ENCODE results near the gene TRIB2. TPM values are rescaled to one million over a fixed set of nuclear protein-coding genes. Genes with fewer than 3 reads are reported as not detected.
A peak's percentile ranks its signal among the peaks of the same experiment; 100 is the strongest.

TRIB2 gene
- total and polyA plus RNA-seq, 10 donors, result 45.5 to 216 (median 120) TPM

DNA sequence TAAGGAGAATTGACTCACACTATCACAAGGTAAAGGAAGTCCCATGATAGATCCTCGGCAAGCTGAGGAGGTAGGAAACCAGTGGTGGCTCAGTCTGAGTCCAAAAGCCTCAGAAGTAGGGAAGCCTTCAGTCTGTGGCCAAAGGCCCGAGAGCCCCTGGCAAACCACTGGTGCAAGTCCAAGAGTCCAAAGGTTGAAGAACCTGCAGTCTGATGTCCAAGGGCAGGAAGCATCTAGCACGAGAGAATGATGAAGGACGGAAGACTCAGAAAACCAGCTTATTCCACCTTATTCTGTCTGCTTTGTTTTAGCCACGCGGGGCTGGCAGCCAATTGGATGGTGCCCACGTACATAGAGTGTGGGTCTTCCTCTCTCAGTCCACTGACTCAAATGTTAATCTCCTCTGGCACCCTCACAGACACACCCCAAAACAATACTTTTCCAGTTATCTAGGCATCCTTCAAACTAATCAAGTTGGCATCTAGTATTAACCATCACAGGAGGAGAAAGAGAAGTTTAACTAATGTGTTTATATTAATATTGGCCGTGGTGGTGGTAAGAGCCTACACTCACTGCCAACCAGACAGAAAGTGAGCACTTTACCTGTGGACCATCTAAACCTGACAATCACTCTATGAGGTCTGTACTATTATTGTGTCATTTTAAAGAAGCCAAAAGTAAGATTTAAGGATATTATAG, 8.1 kb upstream of the TRIB2 start:
- Histone ChIP-seq H3K27me3 (replicated peaks in 1 of 7) (no peaks in the 10 kb centered on the region), H3K4me1 (peaks cover 5 to 33% (median 23%) of the 10 kb centered on the region in 6 donors), H3K9me3 (peaks cover 0 to 6% (median 0%) of the 10 kb centered on the region in 8 donors), H3K4me3 (no peak overlapping the region), H3K36me3 (no peaks in the 10 kb centered on the region), H3K27ac (peak overlapping the region in 5 of 8 donors; percentile 19 to 77 (median 40))
- TF ChIP-seq, protein P1, sequence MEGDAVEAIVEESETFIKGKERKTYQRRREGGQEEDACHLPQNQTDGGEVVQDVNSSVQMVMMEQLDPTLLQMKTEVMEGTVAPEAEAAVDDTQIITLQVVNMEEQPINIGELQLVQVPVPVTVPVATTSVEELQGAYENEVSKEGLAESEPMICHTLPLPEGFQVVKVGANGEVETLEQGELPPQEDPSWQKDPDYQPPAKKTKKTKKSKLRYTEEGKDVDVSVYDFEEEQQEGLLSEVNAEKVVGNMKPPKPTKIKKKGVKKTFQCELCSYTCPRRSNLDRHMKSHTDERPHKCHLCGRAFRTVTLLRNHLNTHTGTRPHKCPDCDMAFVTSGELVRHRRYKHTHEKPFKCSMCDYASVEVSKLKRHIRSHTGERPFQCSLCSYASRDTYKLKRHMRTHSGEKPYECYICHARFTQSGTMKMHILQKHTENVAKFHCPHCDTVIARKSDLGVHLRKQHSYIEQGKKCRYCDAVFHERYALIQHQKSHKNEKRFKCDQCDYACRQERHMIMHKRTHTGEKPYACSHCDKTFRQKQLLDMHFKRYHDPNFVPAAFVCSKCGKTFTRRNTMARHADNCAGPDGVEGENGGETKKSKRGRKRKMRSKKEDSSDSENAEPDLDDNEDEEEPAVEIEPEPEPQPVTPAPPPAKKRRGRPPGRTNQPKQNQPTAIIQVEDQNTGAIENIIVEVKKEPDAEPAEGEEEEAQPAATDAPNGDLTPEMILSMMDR (IDR thresholded peaks at IDR 0.05 in 8 of 11, conservative IDR thresholded peaks at IDR 0.05 in 3 of 11), result no peak
- TF ChIP-seq POLR2AphosphoS5 (IDR thresholded peaks at IDR 0.05) (no peak), POLR2A (IDR thresholded peaks at IDR 0.05) (no peak)
- intact Hi-C loops (cut with DNase I; ENCODE audit: low total_unique reads), result no loop called here
- DNase-seq, result no peak
- WGBS, 5 donors, result 91 to 93% (median 93%) methylated on average over 8 of the region's 8 CpGs

DNA sequence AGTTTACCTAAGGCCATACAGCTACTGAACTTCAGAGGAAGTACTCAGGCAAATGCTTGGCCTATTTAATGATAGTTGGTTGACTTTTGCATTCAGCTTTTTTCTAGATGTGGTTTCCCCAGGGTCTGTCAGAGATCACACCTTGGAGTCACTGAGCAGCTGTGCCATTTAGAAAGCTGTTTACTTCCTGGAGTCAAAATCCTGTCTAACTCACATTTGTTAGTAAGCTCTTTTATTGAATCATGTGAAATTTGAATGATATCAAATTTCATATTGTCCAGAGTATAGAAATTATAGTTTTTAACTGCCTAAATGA, 7.6 kb upstream of the TRIB2 start:
- TF ChIP-seq, protein P1 (IDR thresholded peaks at IDR 0.05 in 8 of 11, conservative IDR thresholded peaks at IDR 0.05 in 3 of 11), result no peak
- TF ChIP-seq POLR2AphosphoS5 (IDR thresholded peaks at IDR 0.05) (no peak), POLR2A (IDR thresholded peaks at IDR 0.05) (no peak)
- Histone ChIP-seq H3K27me3 (replicated peaks in 1 of 7) (no peaks in the 10 kb centered on the region), H3K36me3 (no peaks in the 10 kb centered on the region), H3K27ac (peak overlapping the region in 4 of 8 donors; percentile 19 to 77 (median 50)), H3K4me3 (no peak overlapping the region), H3K9me3 (peaks cover 0 to 6% (median 0%) of the 10 kb centered on the region in 8 donors), H3K4me1 (peaks cover 5 to 33% (median 23%) of the 10 kb centered on the region in 6 donors)
- DNase-seq, result no peak
- intact Hi-C loops (cut with DNase I; ENCODE audit: low total_unique reads), result no loop called here

DNA sequence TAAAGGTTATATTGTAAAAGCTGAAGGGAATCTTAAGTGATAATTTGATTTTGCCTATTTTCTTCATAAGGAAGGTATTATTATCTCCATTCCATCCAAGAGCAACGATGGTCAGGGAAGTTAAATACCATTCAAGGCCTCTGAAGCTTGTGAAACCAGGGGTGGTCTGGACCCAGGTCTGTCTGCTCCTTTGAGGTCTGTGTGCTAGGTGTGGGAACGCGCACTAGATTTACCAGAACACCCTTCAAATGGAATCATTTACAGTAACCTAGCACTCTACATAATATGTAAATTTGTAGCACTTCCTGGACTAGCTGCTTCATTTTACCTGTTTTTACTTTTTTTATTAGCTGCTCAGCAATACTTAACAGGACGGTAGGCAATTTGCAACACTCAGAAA, 6.4 kb upstream of the TRIB2 start:
- Histone ChIP-seq H3K9me3 (peaks cover 0 to 3% (median 0%) of the 10 kb centered on the region in 8 donors), H3K27ac (peak overlapping the region in 4 of 8 donors; percentile 25 to 63 (median 46)), H3K27me3 (replicated peaks in 1 of 7) (no peaks in the 10 kb centered on the region), H3K36me3 (no peaks in the 10 kb centered on the region), H3K4me3 (no peak overlapping the region), H3K4me1 (peaks cover 15 to 43% (median 29%) of the 10 kb centered on the region in 6 donors)
- DNase-seq, result no peak
- TF ChIP-seq, protein P1 (IDR thresholded peaks at IDR 0.05 in 8 of 11, conservative IDR thresholded peaks at IDR 0.05 in 3 of 11), result no peak
- TF ChIP-seq POLR2A (IDR thresholded peaks at IDR 0.05) (no peak), POLR2AphosphoS5 (IDR thresholded peaks at IDR 0.05) (no peak)
- WGBS, 5 donors, result 61 to 72% (median 65%) methylated on average over 4 of the region's 4 CpGs
- intact Hi-C loops (cut with DNase I; ENCODE audit: low total_unique reads), result no loop called here

DNA sequence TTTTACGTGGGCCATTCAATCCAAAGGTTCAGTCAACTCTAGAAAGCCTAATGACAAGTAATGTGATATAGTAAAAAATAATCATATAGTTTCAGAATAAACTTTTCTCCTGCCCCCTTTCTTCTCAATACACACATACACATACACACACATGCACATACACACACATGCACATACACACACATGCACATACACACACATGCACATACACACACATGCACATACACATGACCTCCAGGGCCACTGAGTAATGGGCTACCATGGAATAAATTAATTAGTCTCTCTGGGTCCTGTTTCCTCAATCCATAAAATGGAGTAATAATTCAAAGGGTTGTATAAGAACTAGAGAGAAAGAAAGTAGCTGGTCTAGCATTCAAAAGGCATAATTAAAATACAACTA, 5.4 kb upstream of the TRIB2 start:
- Histone ChIP-seq H3K27me3 (replicated peaks in 1 of 7) (peaks cover 0 to 3% (median 0%) of the 10 kb centered on the region in 7 donors), H3K9me3 (no peaks in the 10 kb centered on the region), H3K36me3 (no peaks in the 10 kb centered on the region), H3K4me1 (peaks cover 15 to 53% (median 32%) of the 10 kb centered on the region in 6 donors), H3K4me3 (no peak overlapping the region), H3K27ac (no peak overlapping the region)
- DNase-seq, result no peak
- intact Hi-C loops (cut with DNase I; ENCODE audit: low total_unique reads), result no loop called here
- WGBS, 5 donors, result 84 to 97% (median 94%) methylated on average over 1 of the region's 1 CpG
- TF ChIP-seq, protein P1 (IDR thresholded peaks at IDR 0.05 in 8 of 11, conservative IDR thresholded peaks at IDR 0.05 in 3 of 11), result no peak
- TF ChIP-seq POLR2A (IDR thresholded peaks at IDR 0.05) (no peak), POLR2AphosphoS5 (IDR thresholded peaks at IDR 0.05) (no peak)
